ENCODE data around the gene MCF2L2.
A peak's percentile ranks its signal among the peaks of the same experiment; 100 is the strongest.
"Not testable (repeated sequence)": the region's sequence is repeated elsewhere in the genome, so short reads cannot be mapped to it uniquely, and the experiment has no call there.

MCF2L2 gene

GRCh38 chr3:183249006-183249718, 179.3 kb downstream of the MCF2L2 start:
- FAIRE-seq: no peak
- no peak for DNase-seq (ENCODE audit: insufficient read length, low spot score)

- DNase-seq (ENCODE audit: insufficient read length, low spot score): peak; percentile 46
- no peak for FAIRE-seq
These were observed 181.3 kb downstream of the MCF2L2 start for GRCh38 chr3:183247011-183247589.

DNA sequence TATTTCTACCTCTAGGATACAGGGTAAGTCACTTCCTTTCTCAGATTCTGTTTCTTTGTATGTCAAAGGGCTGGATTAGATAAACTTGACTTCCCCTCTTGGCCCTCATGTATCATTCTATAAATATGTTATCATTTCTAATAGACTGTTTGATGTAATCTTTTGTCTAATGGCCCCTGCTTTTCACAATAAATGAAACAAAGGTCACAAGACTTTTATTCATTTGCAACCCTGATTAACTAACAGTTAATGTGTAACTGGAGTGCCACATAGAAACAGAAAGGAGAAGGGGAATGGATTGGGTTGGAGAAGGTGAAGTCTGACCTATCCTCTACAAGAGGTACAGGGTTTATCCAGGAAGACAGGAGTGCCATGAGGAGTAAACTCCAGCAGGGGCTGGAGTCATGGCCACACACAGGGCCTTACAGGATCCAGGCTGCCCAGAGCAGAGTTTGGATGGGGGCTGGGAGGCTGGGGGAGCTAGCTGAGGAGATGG, 183.4 kb downstream of the MCF2L2 start:
- FAIRE-seq (no peak), DNase-seq (ENCODE audit: insufficient read length, low spot score) (no peak)

- DNase-seq (ENCODE audit: insufficient read length, low spot score): no peak
- FAIRE-seq: no peak
These were observed 184.2 kb downstream of the MCF2L2 start for GRCh38 chr3:183244219-183244618.

- no peak for DNase-seq (ENCODE audit: insufficient read length, low spot score)
- FAIRE-seq: no peak
These were observed 186.0 kb downstream of the MCF2L2 start for GRCh38 chr3:183242431-183242830.

DNA sequence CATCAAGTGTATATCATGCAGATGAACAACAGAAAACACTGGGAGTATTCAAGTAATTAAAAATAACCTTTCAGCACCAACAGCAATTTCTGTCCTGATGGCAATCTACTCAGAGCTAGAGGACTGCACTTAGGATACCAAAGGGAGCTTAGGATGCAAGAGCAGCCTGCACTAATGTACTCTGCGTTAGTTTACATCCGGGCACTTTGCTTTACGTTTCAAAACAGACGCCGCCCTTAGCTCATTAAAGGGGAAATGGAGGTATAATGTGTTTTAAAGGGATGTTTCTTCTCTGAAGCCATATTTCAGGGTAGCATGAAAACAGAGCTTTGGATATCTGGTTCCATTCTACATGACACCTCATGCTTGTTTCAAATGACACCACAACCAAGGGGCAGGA, 189.4 kb downstream of the MCF2L2 start:
- FAIRE-seq (no peak), DNase-seq (ENCODE audit: insufficient read length, low spot score) (no peak)

DNA sequence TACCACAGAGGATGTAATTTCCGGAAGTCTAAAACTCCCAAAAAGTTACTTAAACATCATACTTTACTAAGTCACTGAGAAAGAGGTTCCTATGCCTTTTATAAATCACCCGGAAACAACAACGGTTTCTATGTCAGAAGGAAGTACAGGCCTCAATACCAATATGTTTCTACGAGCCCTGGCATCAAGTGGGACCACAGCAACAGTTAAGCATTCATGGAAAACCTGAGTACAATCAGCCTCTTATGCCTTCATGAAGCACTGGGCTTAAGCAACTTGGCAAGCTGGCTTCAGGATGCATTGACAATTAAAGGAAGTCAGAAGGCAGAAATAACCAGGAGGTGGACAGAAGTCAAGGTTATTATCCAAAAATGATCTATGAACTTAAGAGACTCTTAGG, 194.5 kb downstream of the MCF2L2 start:
- FAIRE-seq: no peak
- DNase-seq (ENCODE audit: insufficient read length, low spot score): no peak

GRCh38 chr3:183230826-183231225, 197.6 kb downstream of the MCF2L2 start:
- FAIRE-seq: no peak

DNA sequence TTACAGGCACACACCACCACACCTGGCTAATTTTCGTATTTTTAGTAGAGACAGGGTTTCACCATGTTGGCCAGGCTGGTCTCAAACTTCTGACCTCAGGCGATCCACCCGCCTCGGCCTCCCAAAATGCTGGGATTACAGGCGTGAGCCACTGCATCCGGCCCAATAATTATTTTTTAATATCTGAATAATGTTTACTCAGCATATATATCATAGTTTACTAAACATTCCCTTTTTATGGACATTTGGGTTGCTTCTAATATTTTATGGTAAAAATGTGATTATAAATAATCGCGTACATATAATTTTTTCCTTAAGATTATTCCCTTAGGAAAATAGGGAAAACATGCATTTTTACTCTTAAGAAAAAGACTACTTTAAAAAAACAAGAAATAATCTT, 198.2 kb downstream of the MCF2L2 start:
- FAIRE-seq; DNase-seq (ENCODE audit: insufficient read length, low spot score): not testable (repeated sequence)

More at GRCh38 chr3:183230826-183231225, 197.6 kb downstream of the MCF2L2 start:
- DNase-seq (ENCODE audit: insufficient read length, low spot score): no peak

GRCh38 chr3:183229178-183229577, 199.2 kb downstream of the MCF2L2 start:
- FAIRE-seq: no peak

DNA sequence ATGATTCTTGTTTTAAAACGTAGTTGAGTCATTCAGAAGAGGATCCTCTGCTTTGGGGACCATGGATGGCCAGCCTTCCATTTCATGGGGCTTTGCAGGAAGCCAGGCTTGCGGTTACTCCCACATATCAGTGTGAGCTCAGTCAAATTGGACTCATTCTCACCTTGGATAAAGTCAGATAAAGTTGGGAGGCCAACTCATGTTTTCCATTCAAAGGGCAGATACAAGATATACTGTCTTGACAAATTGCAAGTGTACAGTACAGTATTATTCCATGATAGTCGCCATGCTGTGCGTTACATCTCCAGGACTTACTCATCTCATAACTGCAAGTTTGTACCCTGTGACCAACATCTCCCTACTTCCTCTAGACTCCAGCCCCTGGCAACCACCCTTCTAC, 200.8 kb downstream of the MCF2L2 start:
- FAIRE-seq (no peak), DNase-seq (ENCODE audit: insufficient read length, low spot score) (no peak)

More at GRCh38 chr3:183229178-183229577, 199.2 kb downstream of the MCF2L2 start:
- no peak for DNase-seq (ENCODE audit: insufficient read length, low spot score)

DNA sequence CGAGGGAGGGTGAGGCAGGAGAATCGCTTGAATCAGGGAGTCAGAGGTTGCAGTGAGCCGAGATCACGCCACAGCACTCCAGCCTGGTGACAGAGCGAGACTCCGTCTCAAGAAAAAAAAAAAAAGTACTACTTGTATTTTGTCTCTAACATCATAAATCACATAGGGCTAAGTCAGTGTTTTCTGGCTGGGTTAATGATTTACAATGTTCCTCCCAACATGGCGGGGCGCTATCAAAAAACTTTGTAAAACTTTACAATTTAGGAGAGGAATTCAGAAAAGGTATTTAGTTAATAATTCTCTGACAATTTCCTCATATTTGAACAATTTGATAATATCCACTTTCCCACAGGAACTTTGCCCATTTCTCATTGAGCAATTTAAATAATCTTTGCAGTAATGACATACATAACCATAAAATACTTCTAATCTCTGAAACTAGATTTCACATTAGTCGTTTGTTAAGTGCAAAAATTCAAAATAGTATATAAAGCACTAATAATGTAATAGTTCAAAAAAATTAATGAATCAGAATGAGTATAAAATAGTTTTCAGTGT, 202.0 kb downstream of the MCF2L2 start:
- no peak for FAIRE-seq
- no peak for DNase-seq (ENCODE audit: insufficient read length, low spot score)

GRCh38 chr3:183224180-183224970, 204.0 kb downstream of the MCF2L2 start:
- no peak for FAIRE-seq
- no peak for DNase-seq (ENCODE audit: insufficient read length, low spot score)

DNA sequence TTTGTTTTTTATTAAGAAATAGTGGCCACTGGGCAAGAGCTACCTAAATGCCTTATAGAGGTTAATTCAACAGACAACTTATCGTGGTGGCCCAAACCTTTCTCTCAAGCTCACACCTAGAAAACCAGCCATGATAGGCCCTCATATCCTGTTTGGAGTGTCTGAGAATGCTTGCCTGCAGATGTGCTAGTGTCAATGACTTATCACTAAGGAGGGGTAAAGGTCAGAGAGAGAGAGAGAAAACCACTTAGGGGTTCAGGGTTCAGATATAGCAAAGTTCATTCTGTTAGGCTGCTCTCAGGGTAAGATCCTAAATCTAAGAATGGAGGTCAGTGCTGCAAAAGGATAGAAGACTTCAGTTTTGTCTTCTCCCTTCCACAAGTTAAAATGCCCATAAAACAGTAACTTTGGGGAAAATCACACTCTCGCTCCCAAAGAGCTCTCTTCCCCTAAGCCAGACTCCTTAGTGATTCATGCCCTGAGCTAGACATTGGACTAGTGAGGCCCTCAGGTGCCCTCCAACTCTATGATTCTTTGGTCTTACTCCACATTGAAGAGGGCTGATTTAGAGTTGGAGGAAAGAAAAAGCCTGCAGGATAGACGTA, 205.7 kb downstream of the MCF2L2 start:
- FAIRE-seq (no peak), DNase-seq (ENCODE audit: insufficient read length, low spot score) (no peak)

- FAIRE-seq: no peak
- no peak for DNase-seq (ENCODE audit: insufficient read length, low spot score)
These were observed 207.6 kb downstream of the MCF2L2 start for GRCh38 chr3:183220828-183221227.

DNA sequence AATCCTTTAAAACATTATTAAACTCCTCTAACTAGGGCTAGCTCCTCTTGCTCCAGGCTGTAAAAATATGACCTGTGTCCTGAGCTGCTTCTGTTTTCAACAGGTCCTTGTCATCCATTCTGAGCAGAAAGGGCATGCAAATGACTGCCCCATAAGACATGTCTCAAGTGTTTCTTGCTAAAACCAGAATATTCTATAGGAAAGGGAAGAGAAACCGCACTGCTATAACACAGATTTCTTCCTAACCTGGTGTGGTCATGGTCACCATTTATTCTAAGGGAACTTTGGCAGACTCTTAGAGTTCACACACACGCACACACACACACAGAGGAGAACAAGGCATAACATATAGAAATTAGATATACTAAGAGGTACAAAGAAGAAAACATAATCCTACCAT, 209.6 kb downstream of the MCF2L2 start:
- FAIRE-seq: no peak

DNA sequence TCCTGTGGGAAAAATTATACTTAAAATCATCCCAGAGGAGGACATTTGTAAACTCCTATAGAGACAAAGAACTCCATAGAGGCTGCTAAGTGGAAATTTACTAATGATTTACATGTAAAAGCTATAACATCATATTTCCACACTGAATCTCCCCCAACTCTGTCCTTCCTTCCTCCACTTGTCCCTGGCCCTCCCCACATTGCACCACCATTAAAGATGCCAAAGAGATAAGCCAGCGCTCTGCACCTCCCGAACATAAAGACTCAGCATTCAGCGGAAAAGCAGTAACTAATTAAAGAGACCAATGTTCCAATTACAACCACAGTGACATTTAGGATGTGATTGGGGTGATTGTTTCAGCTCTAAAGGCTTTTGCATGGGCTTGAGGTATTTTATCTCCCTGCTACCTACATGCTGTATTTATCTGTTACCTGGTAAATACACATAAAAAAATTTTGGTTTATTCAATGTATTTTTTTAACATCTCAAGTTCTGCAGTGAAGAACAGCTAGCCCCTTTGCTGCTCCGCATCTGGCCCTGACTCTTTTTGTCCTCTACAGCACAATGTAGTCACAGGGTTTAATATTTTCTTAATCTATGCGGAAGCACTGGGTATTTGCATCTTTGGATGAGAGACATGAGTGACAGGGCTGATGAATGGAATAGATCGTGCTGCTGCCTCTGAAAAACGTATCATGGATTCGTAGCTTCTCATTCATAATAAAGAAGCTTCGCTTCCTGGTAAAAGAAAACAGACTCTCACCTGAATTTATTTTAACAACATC, 210.7 kb downstream of the MCF2L2 start:
- DNase-seq (ENCODE audit: insufficient read length, low spot score) (no peak), FAIRE-seq (no peak)

More for the DNA sequence above, 209.6 kb downstream of the MCF2L2 start:
- no peak for DNase-seq (ENCODE audit: insufficient read length, low spot score)

DNA sequence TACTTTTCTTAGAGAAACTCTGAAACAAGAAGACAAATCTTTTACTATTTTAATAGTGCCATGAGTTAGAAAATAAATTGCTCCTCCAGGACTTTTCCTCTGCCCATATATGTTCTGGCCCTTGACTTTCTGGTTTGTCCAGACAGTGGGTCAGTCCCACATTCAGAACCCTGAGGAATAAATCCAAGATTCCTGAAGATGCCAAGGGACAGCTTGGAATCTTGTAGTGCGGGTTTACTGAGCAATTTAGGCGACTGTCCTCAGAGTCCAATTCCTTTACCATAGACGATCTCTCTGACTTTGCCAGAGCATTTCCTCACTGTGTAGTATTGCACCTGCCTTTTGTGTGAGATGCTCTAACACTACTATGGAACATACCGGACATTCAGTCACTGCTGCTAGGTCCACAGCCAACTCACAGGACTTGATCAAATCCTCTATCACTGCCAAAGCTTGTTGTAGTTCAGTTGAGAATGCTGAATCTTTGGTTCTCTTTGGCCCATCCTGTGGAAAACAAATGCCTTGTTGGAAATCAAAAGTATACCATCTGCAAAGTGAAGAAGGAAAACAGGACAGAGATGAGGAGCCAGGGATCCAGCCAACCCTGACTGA, 212.7 kb downstream of the MCF2L2 start:
- DNase-seq (ENCODE audit: insufficient read length, low spot score) (no peak), FAIRE-seq (no peak)

DNA sequence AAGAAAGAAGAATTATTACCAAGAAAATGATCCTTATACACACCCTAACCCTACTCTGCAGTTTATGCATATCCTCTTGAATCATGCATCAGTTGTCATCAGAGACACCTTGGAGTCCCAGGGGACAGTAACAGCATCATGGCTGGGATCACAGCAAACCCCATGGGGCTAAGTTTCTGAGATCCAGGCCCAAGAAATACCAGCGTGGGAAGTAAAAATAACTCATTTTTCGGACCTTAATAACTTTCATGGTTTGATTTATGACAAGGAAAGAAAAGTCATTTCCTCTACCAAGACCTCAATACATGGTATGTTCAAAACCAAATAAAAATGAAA, 214.2 kb downstream of the MCF2L2 start:
- FAIRE-seq (no peak), DNase-seq (ENCODE audit: insufficient read length, low spot score) (no peak)
